HepG2 (cell line): ENCODE data around the gene IFNL1. TPM values are rescaled to one million over a fixed set of nuclear protein-coding genes. Genes with fewer than 3 reads are reported as not detected.

Source experiments
- ATAC-seq: fragments of 200-7000 bp; cut with Tn5 transposase; 3 replicates; pipeline ENCODE4 v1.9.1; 2020; ENCODE audit warnings: mild to moderate bottlenecking, moderate library complexity
- BruUV-seq: library from RNA; stranded (reverse); fragments of 400-500 nt; replicated peaks from 2 replicates; lab custom pipeline; 2021; lab: Mats Ljungman, UMichigan
- CTCF ChIA-PET: fragments of 300-600 bp; formaldehyde crosslinking; extraction: SDS; loops from one replicate; lab custom pipeline; 2021; ENCODE audit warnings: low total read pairs, inconsistent platforms, low intra/inter-chr PET ratio; lab: Yijun Ruan, JAX
- POLR2A ChIA-PET: fragments of 350-600 bp; sonication (Branson Sonifier 250); formaldehyde crosslinking; loops from one replicate; lab custom pipeline; 2020; ENCODE audit warnings: antibody characterized with exemption, inconsistent platforms; lab: Yijun Ruan, JAX
- DNase-seq: peaks from one replicate; pipeline ENCODE4 v3.0.0-alpha.2; 2015; ENCODE audit warnings: low spot score
- FAIRE-seq: peaks from 3 replicates; lab custom pipeline; 2011; peaks lifted over from hg19 to GRCh38; lab: Jason Lieb, UNC
- H2AFZ ChIP-seq: one replicate; pipeline ENCODE4 v1.6.1; 2011; ENCODE audit warnings: low read length, inconsistent platforms
- H3K27ac ChIP-seq: fragments of 300-600 bp; 3 replicates; pipeline ENCODE4 v1.8.0; 2011; ENCODE audit warnings: mixed run types, mild to moderate bottlenecking, mixed read lengths, low read length, inconsistent platforms; ENCODE audit not compliant: insufficient read depth; ENCODE audit errors: extremely low read length
- H3K27me3 ChIP-seq, 2 experiments: fragments of 200-600 bp in 1 of 2; 2 replicates in 1 of 2; 3 replicates in 1 of 2; pipeline versions ENCODE4 v1.6.0 to v1.8.0; 2011; ENCODE audit warnings: low read length in 2 of 2, mild to moderate bottlenecking in 2 of 2, moderate library complexity in 2 of 2, inconsistent platforms in 1 of 2; ENCODE audit not compliant: insufficient read depth in 2 of 2, control insufficient read depth in 1 of 2
- H3K36me3 ChIP-seq, 2 experiments: fragments of 200-600 bp in 1 of 2; replicated peaks in 1 of 2; 2 replicates in 1 of 2; 3 replicates in 1 of 2; pipeline versions ENCODE4 v1.5.1 to v1.8.0; 2011; ENCODE audit warnings: low read length in 2 of 2, inconsistent platforms in 1 of 2; ENCODE audit not compliant: insufficient read depth in 2 of 2, control insufficient read depth in 1 of 2
- H3K4me1 ChIP-seq: 2 replicates; pipeline ENCODE4 v1.5.1; 2012; ENCODE audit warnings: low read length, inconsistent platforms; ENCODE audit not compliant: insufficient read depth
- H3K4me2 ChIP-seq: 2 replicates; pipeline ENCODE4 v1.6.0; 2011; ENCODE audit warnings: low read depth, low read length, inconsistent platforms
- H3K4me3 ChIP-seq, 3 experiments: fragments of 200-600 bp in 1 of 3; sonication (generic), shearing (Covaris generic) in 1 of 3; replicated peaks in 1 of 3; 2 replicates each; pipeline ENCODE4 v1.5.1; 2011 to 2016; ENCODE audit warnings: low read length in 3 of 3, inconsistent platforms in 2 of 3, low read depth in 2 of 3, mild to moderate bottlenecking in 2 of 3, control low read depth in 1 of 3, mixed read lengths in 1 of 3; ENCODE audit not compliant: insufficient read depth in 1 of 3
- H3K79me2 ChIP-seq: one replicate; pipeline ENCODE4 v1.6.1; 2011; ENCODE audit warnings: low read length, inconsistent platforms; ENCODE audit not compliant: insufficient read depth
- H3K9ac ChIP-seq: 2 replicates; pipeline ENCODE4 v1.6.0; 2011; ENCODE audit warnings: mild to moderate bottlenecking, low read depth, low read length, inconsistent platforms; ENCODE audit not compliant: insufficient read depth
- H3K9me3 ChIP-seq: 2 replicates; pipeline ENCODE4 v1.5.1; 2012; ENCODE audit warnings: mild to moderate bottlenecking, low read length
- H4K20me1 ChIP-seq: 2 replicates; pipeline ENCODE4 v1.6.0; 2011; ENCODE audit warnings: inconsistent platforms, mild to moderate bottlenecking, low read length, moderate library complexity; ENCODE audit not compliant: insufficient read depth
- HCFC1 ChIP-seq: fragments of 150-350 bp; IDR thresholded peaks from 2 replicates; pipeline ENCODE4 v1.6.1; 2014; ENCODE audit warnings: low read depth, low read length
- MIXL1 ChIP-seq: IDR thresholded peaks from 2 replicates; pipeline ENCODE4 v1.6.1; 2016
- RAD21 ChIP-seq: fragments of 450-650 bp; formaldehyde crosslinking; IDR thresholded peaks from 2 replicates; pipeline ENCODE4 v1.5.0; 2020; ENCODE audit warnings: mild to moderate bottlenecking
- TBX2 ChIP-seq: sonication (generic); formaldehyde crosslinking; IDR thresholded peaks from 2 replicates; pipeline ENCODE4 v1.5.0; 2020; ENCODE audit warnings: missing genetic modification reagents, mild to moderate bottlenecking, borderline replicate concordance
- ZFP1 ChIP-seq: IDR thresholded peaks from 2 replicates; pipeline ENCODE4 v1.6.1; 2016
- ZNF44 ChIP-seq: sonication (generic); formaldehyde crosslinking; IDR thresholded peaks from 2 replicates; pipeline ENCODE4 v1.5.1; 2020; ENCODE audit warnings: mild to moderate bottlenecking, missing genetic modification reagents
- ZNF629 ChIP-seq: sonication (generic); formaldehyde crosslinking; conservative IDR thresholded peaks from 2 replicates; pipeline ENCODE4 v1.5.0; 2020; ENCODE audit warnings: missing genetic modification reagents
- WGBS: methylation state at CpG from one replicate; pipeline ENCODE4 v1.1.6; 2017; ENCODE audit warnings: low lambda C conversion rate; 5-methylcytosine and 5-hydroxymethylcytosine counted together
- in situ Hi-C: cut with HindIII; loops from 2 replicates; pipeline ENCODE4 v1.10.0; 2017; ENCODE audit warnings: low pct_unique_long_range_greater_than_20kb; ENCODE audit not compliant: extremely low pct_ligation_motif_present
- intact Hi-C: fragments of 100-400 bp; cut with micrococcal nuclease; formaldehyde crosslinking; loops from one replicate; pipeline ENCODE4 v1.10.0; 2022; ENCODE audit not compliant: unreplicated experiment
- polyA plus RNA-seq, 8 experiments: library from polyadenylated mRNA; depleted of rRNA in 3 of 8; stranded (reverse) in 7 of 8; unstranded in 1 of 8; fragments of >200 nt; fragmentation: Illumina TruSeq in 4 of 8; extraction: Trizol in 4 of 8; gene quantifications; 2 replicates each; pipeline versions ENCODE4 v1.2.1 to v1.2.3, GENCODE V29; 2011 to 2016; ENCODE audit warnings: low read depth in 4 of 8, missing spikeins in 1 of 8, mixed read lengths in 1 of 8; ENCODE audit not compliant: insufficient read depth in 1 of 8
- total RNA-seq, 5 experiments: library from RNA; depleted of rRNA; stranded (reverse); fragments of >200 nt; fragmentation: Illumina TruSeq; extraction: Trizol; gene quantifications; 2 replicates each; pipeline ENCODE4 v1.2.3, GENCODE V29; 2016; ENCODE audit warnings: low read depth in 1 of 5

The IFNL1 gene
- total and polyA plus RNA-seq, 2 of the 13 experiments (the other 11 are each of a cell fraction or from before 2014, with no cell fraction given), result not detected

- ATAC-seq, result no peak
- Histone ChIP-seq H3K4me1 (peaks cover 14% of the 10 kb centered on the region), H3K36me3 (no peaks in the 10 kb centered on the region), H3K9me3 (no peaks in the 10 kb centered on the region), H4K20me1 (no peaks in the 10 kb centered on the region), H3K27ac (no peak overlapping the region), H3K4me3 (no peak overlapping the region), H2AFZ (no peak overlapping the region), H3K9ac (no peak overlapping the region), H3K79me2 (no peaks in the 10 kb centered on the region), H3K4me2 (no peak overlapping the region), H3K27me3 (peaks cover 0 to 22% of the 10 kb centered on the region in 2 experiments; a peak in 2 of 5 replicates)
- intact Hi-C loops, result loop anchor here (5.0 kb wide), 1 partner anchor 355 kb away; no protein-coding TSS in a partner anchor
- in situ Hi-C loops, result no loop called here
- CTCF ChIA-PET, result no interaction called here
- TF ChIP-seq HCFC1 (no peak), ZNF629 (CRISPR knock-in tag) (peak; percentile 71), MIXL1 (no peak)
- no peak for FAIRE-seq
- WGBS, result 93% methylated on average over 4 of the region's 4 CpGs
- DNase-seq, result no peak
- no TSS peak for BruUV-seq
- POLR2A ChIA-PET, result no interaction called here
Measured at GRCh38 chr19:39317476-39317875, 21.3 kb downstream of the IFNL1 start.

GRCh38 chr19:39318071-39318470, 21.9 kb downstream of the IFNL1 start:
- TF ChIP-seq ZFP1 (CRISPR knock-in tag) (no peak), TBX2 (CRISPR knock-in tag) (no peak), RAD21 (CRISPR knock-in tag) (no peak), ZNF44 (no peak)
- no peak for FAIRE-seq
- ATAC-seq, result no peak
- Histone ChIP-seq H3K4me2 (no peak overlapping the region), H3K36me3 (no peaks in the 10 kb centered on the region), H3K4me3 (no peak overlapping the region), H3K4me1 (peaks cover 14% of the 10 kb centered on the region), H4K20me1 (no peaks in the 10 kb centered on the region), H3K9ac (no peak overlapping the region), H3K27ac (no peak overlapping the region), H3K27me3 (peaks cover 0 to 22% of the 10 kb centered on the region in 2 experiments; a peak in 2 of 5 replicates), H2AFZ (no peak overlapping the region), H3K79me2 (no peaks in the 10 kb centered on the region), H3K9me3 (no peaks in the 10 kb centered on the region)
- in situ Hi-C loops (no loop called here), intact Hi-C loops (loop anchor here (5.0 kb wide), 1 partner anchor 356 kb away; no protein-coding TSS in a partner anchor)
- ChIA-PET POLR2A (no interaction called here), CTCF (no interaction called here)
- no TSS peak for BruUV-seq
- DNase-seq, result no peak
- 80% methylated on average over 4 of the region's 5 CpGs for WGBS
